HL-60 (cell line): Measurements from ENCODE around the gene CAMK1D.

Experiments
- CTCF ChIP-seq: IDR thresholded peaks from one replicate; pipeline ENCODE4 v1.5.1; 2011; ENCODE audit warnings: low read length, control low read depth, inconsistent platforms; ENCODE audit not compliant: insufficient read depth
- POLR2AphosphoS5 ChIP-seq: IDR thresholded peaks from 2 replicates; pipeline ENCODE4 v1.6.1; 2012; ENCODE audit warnings: low read depth

- TF ChIP-seq CTCF, result no peak
- TF ChIP-seq POLR2AphosphoS5, result no peak
These were observed 368.8 kb downstream of the CAMK1D start for GRCh38 chr10:12717981-12718707.
